Mucosa of descending colon (tissue), 3 donors: ENCODE results near the gene CTBP2. TPM values are rescaled to one million over a fixed set of nuclear protein-coding genes. Genes with fewer than 3 reads are reported as not detected.

Experiments
- ATAC-seq: fragments of 200-7000 bp; cut with Tn5 transposase; one replicate; pipeline ENCODE4 v1.9.1; 2020; ENCODE audit warnings: mild to moderate bottlenecking, moderate library complexity
- DNase-seq, 3 donors: peaks; one replicate each; pipeline ENCODE4 v3.0.0-alpha.2; 2020
- H3K36me3 ChIP-seq: fragments of 200-600 bp; one replicate; pipeline ENCODE4 v1.8.0; 2021; ENCODE audit warnings: low read depth, mild to moderate bottlenecking
- H3K4me1 ChIP-seq: fragments of 200-600 bp; one replicate; pipeline ENCODE4 v1.8.0; 2021; ENCODE audit warnings: low read depth, mild to moderate bottlenecking
- H3K4me3 ChIP-seq: fragments of 200-600 bp; one replicate; pipeline ENCODE4 v1.8.0; 2021; ENCODE audit warnings: mild to moderate bottlenecking
- H3K9me3 ChIP-seq: fragments of 200-600 bp; one replicate; pipeline ENCODE4 v1.8.0; 2021; ENCODE audit warnings: mild to moderate bottlenecking
- CTCF ChIP-seq: fragments of 200-600 bp; IDR thresholded peaks from one replicate; pipeline ENCODE4 v1.8.0; 2022; ENCODE audit warnings: antibody characterized with exemption, mild to moderate bottlenecking
- intact Hi-C, 2 donors: fragments of 100-400 bp; cut with DNase I in 1 of 2; cut with micrococcal nuclease in 1 of 2; formaldehyde crosslinking; loops; one replicate each; pipeline versions ENCODE4 v1.11.0 to v1.11.1; 2022; cut with DNase I, micrococcal nuclease
- total RNA-seq, 3 donors: library from RNA; stranded (reverse); fragmentation: NEBNext Ultra II Directional in 2 of 3; extraction: Animal tissue kit (Norgen Biotek cat#: 25700) in 2 of 3; gene quantifications; one replicate each; pipeline versions ENCODE4 v1.2.1 to v1.2.4, GENCODE V29; 2021 to 2023
- donor health status: DM: no; HTN: no; CAD: no; lungs with moderate emphysema.
- donor health status: DM: no; HTN: no; CAD: no.
- donor health status: DM: no; HTN: yes; CAD: no.

The CTBP2 gene
- total RNA-seq, 3 donors from 2014 or later, result 109 to 137 (median 121) TPM

- no peaks in the 10 kb centered on the region for H3K4me1 ChIP-seq
Observed at GRCh38 chr10:125091891-125092290, 68.5 kb downstream of the CTBP2 start.

GRCh38 chr10:125089469-125089868, 70.9 kb downstream of the CTBP2 start:
- H3K36me3 ChIP-seq, result no peaks in the 10 kb centered on the region
- no peaks in the 10 kb centered on the region for H3K9me3 ChIP-seq
- intact Hi-C loops, result no loop called here
- ATAC-seq (no peak), DNase-seq (no peak)
- no peaks in the 10 kb centered on the region for H3K4me1 ChIP-seq
- TF ChIP-seq CTCF, result no peak
- no peak overlapping the region for H3K4me3 ChIP-seq

More at GRCh38 chr10:125091891-125092290, 68.5 kb downstream of the CTBP2 start:
- Histone ChIP-seq H3K4me3 (no peak overlapping the region), H3K9me3 (no peaks in the 10 kb centered on the region), H3K36me3 (no peaks in the 10 kb centered on the region)
- ATAC-seq, result no peak
- intact Hi-C loops, result no loop called here
- TF ChIP-seq CTCF, result no peak
- DNase-seq, result no peak

GRCh38 chr10:125087897-125088215, 72.5 kb downstream of the CTBP2 start:
- Histone ChIP-seq H3K4me1 (no peaks in the 10 kb centered on the region), H3K36me3 (no peaks in the 10 kb centered on the region), H3K9me3 (no peaks in the 10 kb centered on the region), H3K4me3 (no peak overlapping the region)
- no peak for ATAC-seq
- no peak for DNase-seq
- intact Hi-C loops, result no loop called here
- TF ChIP-seq CTCF, result no peak

- DNase-seq (no peak), ATAC-seq (no peak)
- TF ChIP-seq CTCF, result no peak
- H3K9me3 ChIP-seq, result no peaks in the 10 kb centered on the region
- H3K36me3 ChIP-seq, result no peaks in the 10 kb centered on the region
- intact Hi-C loops, result no loop called here
- no peak overlapping the region for H3K4me3 ChIP-seq
- H3K4me1 ChIP-seq, result no peaks in the 10 kb centered on the region
Observed at GRCh38 chr10:125087191-125087896, 73.0 kb downstream of the CTBP2 start.

GRCh38 chr10:125086691-125087090, 73.7 kb downstream of the CTBP2 start:
- Histone ChIP-seq H3K9me3 (no peaks in the 10 kb centered on the region), H3K4me1 (no peaks in the 10 kb centered on the region), H3K4me3 (no peak overlapping the region), H3K36me3 (no peaks in the 10 kb centered on the region)
- TF ChIP-seq CTCF, result no peak
- intact Hi-C loops, result no loop called here
- no peak for ATAC-seq
- DNase-seq, result no peak
